Measurements from ENCODE around the gene COQ2.

COQ2 gene

DNA sequence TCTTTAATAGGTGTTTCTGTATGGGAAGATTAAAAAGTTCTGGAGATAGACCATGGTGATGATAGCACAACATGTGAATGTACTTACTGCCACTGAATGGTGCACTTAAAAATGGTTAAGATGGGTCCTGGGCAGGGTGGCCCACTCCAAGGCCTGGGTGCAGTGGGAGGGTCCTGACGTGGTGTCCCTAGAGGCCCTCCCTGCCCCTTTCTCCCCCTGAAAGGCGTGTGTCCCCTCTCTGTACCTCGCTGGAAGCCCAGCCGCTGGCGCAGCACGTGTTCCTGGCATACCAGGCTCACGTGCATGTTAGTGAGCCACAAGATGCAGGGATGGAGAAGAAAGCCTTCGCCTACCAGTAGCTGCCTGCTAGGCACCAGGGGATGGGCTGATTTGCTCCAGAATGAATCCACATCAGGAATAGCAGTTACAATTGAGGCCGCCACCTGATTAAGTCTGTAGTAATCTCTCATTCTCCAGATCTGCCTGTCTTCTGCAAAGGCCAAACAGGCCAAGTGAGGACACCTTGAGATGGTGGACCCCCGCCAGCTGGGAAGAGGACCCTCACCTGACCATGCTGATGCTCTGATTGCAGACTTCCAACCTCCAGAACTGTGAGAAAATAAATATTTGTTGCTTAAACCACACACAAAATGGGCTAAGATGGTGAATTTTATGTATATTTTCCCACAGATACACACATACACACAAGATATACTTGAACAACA lies 67.5 kb downstream of the COQ2 start:
- no peak for DNase-seq (ENCODE audit: low read depth in 2 of 2)

DNA sequence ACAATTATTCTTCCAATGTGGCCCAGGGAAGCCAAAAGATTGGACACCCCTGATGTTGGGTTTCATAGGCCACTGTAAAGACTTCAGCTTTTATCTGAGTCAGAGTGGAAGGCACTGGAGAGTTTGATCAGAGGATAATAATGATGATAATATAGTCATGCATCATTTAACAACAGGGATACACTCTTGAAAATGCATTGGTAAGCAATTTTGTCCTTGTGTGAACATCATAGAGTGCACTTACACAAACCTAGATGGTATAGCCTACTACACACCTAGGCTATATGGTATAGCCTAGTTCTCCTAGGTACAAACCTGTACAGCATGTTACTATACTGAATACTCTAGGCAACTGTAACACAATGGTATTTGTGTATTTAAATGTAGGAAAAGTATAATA lies 70.5 kb downstream of the COQ2 start:
- no peak for DNase-seq (ENCODE audit: low read depth in 2 of 2)
